ENCODE results near the gene PLPPR1.

DNA sequence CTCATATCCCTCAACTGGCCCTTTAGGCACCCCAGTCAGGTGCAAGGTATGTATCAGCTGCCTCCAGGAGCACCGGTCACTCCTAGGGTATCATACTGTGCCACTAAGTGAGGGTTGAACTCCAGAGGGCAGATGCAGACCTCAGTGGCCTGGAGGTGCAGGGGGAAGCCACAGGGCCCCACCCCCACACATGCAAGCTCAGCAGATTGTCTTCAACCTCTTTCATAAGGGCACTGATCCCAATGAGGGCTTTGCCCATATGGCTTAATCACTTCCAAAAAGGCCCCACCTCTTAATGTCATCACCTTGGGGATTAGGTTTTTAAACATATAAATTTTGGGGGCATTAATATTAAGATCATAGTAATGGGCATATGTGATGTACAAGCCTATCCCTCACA is 328.1 kb downstream of the PLPPR1 start:
- TF ChIP-seq EZH2 (IDR thresholded peaks at IDR 0.05; ENCODE audit: low read depth, unreplicated experiment) (no peak), EZH2phosphoT487 (IDR thresholded peaks at IDR 0.05; ENCODE audit: unreplicated experiment) (no peak), ZNF114 (CRISPR knock-in tag; IDR thresholded peaks at IDR 0.05) (no peak), POLR2AphosphoS5 (IDR thresholded peaks at IDR 0.05; ENCODE audit: low read depth) (no peak), NANOG (IDR thresholded peaks at IDR 0.05; ENCODE audit: borderline replicate concordance) (no peak), CREB1 (CRISPR knock-in tag; IDR thresholded peaks at IDR 0.05; ENCODE audit: low read depth) (no peak), JUNB (IDR thresholded peaks at IDR 0.05; ENCODE audit: unreplicated experiment) (no peak)
- TF ChIP-seq, protein P1, sequence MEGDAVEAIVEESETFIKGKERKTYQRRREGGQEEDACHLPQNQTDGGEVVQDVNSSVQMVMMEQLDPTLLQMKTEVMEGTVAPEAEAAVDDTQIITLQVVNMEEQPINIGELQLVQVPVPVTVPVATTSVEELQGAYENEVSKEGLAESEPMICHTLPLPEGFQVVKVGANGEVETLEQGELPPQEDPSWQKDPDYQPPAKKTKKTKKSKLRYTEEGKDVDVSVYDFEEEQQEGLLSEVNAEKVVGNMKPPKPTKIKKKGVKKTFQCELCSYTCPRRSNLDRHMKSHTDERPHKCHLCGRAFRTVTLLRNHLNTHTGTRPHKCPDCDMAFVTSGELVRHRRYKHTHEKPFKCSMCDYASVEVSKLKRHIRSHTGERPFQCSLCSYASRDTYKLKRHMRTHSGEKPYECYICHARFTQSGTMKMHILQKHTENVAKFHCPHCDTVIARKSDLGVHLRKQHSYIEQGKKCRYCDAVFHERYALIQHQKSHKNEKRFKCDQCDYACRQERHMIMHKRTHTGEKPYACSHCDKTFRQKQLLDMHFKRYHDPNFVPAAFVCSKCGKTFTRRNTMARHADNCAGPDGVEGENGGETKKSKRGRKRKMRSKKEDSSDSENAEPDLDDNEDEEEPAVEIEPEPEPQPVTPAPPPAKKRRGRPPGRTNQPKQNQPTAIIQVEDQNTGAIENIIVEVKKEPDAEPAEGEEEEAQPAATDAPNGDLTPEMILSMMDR (conservative IDR thresholded peaks at IDR 0.05; ENCODE audit: low read depth in 2 of 2), result no peak
- TF ChIP-seq, protein P2, sequence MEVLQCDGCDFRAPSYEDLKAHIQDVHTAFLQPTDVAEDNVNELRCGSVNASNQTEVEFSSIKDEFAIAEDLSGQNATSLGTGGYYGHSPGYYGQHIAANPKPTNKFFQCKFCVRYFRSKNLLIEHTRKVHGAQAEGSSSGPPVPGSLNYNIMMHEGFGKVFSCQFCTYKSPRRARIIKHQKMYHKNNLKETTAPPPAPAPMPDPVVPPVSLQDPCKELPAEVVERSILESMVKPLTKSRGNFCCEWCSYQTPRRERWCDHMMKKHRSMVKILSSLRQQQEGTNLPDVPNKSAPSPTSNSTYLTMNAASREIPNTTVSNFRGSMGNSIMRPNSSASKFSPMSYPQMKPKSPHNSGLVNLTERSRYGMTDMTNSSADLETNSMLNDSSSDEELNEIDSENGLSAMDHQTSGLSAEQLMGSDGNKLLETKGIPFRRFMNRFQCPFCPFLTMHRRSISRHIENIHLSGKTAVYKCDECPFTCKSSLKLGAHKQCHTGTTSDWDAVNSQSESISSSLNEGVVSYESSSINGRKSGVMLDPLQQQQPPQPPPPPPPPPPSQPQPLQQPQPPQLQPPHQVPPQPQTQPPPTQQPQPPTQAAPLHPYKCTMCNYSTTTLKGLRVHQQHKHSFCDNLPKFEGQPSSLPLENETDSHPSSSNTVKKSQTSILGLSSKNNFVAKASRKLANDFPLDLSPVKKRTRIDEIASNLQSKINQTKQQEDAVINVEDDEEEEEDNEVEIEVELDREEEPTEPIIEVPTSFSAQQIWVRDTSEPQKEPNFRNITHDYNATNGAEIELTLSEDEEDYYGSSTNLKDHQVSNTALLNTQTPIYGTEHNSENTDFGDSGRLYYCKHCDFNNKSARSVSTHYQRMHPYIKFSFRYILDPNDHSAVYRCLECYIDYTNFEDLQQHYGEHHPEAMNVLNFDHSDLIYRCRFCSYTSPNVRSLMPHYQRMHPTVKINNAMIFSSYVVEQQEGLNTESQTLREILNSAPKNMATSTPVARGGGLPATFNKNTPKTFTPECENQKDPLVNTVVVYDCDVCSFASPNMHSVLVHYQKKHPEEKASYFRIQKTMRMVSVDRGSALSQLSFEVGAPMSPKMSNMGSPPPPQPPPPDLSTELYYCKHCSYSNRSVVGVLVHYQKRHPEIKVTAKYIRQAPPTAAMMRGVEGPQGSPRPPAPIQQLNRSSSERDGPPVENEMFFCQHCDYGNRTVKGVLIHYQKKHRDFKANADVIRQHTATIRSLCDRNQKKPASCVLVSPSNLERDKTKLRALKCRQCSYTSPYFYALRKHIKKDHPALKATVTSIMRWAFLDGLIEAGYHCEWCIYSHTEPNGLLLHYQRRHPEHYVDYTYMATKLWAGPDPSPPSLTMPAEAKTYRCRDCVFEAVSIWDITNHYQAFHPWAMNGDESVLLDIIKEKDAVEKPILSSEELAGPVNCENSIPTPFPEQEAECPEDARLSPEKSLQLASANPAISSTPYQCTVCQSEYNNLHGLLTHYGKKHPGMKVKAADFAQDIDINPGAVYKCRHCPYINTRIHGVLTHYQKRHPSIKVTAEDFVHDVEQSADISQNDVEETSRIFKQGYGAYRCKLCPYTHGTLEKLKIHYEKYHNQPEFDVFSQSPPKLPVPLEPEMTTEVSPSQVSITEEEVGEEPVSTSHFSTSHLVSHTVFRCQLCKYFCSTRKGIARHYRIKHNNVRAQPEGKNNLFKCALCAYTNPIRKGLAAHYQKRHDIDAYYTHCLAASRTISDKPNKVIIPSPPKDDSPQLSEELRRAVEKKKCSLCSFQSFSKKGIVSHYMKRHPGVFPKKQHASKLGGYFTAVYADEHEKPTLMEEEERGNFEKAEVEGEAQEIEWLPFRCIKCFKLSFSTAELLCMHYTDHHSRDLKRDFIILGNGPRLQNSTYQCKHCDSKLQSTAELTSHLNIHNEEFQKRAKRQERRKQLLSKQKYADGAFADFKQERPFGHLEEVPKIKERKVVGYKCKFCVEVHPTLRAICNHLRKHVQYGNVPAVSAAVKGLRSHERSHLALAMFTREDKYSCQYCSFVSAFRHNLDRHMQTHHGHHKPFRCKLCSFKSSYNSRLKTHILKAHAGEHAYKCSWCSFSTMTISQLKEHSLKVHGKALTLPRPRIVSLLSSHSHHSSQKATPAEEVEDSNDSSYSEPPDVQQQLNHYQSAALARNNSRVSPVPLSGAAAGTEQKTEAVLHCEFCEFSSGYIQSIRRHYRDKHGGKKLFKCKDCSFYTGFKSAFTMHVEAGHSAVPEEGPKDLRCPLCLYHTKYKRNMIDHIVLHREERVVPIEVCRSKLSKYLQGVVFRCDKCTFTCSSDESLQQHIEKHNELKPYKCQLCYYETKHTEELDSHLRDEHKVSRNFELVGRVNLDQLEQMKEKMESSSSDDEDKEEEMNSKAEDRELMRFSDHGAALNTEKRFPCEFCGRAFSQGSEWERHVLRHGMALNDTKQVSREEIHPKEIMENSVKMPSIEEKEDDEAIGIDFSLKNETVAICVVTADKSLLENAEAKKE (CRISPR knock-in tag; IDR thresholded peaks at IDR 0.05), result no peak
- TF ChIP-seq, protein P3, sequence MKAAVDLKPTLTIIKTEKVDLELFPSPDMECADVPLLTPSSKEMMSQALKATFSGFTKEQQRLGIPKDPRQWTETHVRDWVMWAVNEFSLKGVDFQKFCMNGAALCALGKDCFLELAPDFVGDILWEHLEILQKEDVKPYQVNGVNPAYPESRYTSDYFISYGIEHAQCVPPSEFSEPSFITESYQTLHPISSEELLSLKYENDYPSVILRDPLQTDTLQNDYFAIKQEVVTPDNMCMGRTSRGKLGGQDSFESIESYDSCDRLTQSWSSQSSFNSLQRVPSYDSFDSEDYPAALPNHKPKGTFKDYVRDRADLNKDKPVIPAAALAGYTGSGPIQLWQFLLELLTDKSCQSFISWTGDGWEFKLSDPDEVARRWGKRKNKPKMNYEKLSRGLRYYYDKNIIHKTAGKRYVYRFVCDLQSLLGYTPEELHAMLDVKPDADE (IDR thresholded peaks at IDR 0.05), result no peak
- TF ChIP-seq, protein P4, sequence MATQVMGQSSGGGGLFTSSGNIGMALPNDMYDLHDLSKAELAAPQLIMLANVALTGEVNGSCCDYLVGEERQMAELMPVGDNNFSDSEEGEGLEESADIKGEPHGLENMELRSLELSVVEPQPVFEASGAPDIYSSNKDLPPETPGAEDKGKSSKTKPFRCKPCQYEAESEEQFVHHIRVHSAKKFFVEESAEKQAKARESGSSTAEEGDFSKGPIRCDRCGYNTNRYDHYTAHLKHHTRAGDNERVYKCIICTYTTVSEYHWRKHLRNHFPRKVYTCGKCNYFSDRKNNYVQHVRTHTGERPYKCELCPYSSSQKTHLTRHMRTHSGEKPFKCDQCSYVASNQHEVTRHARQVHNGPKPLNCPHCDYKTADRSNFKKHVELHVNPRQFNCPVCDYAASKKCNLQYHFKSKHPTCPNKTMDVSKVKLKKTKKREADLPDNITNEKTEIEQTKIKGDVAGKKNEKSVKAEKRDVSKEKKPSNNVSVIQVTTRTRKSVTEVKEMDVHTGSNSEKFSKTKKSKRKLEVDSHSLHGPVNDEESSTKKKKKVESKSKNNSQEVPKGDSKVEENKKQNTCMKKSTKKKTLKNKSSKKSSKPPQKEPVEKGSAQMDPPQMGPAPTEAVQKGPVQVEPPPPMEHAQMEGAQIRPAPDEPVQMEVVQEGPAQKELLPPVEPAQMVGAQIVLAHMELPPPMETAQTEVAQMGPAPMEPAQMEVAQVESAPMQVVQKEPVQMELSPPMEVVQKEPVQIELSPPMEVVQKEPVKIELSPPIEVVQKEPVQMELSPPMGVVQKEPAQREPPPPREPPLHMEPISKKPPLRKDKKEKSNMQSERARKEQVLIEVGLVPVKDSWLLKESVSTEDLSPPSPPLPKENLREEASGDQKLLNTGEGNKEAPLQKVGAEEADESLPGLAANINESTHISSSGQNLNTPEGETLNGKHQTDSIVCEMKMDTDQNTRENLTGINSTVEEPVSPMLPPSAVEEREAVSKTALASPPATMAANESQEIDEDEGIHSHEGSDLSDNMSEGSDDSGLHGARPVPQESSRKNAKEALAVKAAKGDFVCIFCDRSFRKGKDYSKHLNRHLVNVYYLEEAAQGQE (IDR thresholded peaks at IDR 0.05; ENCODE audit: unreplicated experiment), result no peak

All from GM23338 (cell line).